Hepatocyte (in vitro differentiated cells): ENCODE results near the gene DNMT3A. TPM values are rescaled to one million over a fixed set of nuclear protein-coding genes. Genes with fewer than 3 reads are reported as not detected.

Source experiments
- DNase-seq: peaks from one replicate; pipeline ENCODE4 v3.0.0-alpha.2; 2016; ENCODE audit warnings: low spot score
- H2AFZ ChIP-seq: fragments of 200-600 bp; sonication (generic); 2 replicates; pipeline ENCODE4 v1.6.0; 2016; ENCODE audit warnings: antibody characterized with exemption, mild to moderate bottlenecking
- H3K27ac ChIP-seq: fragments of 200-600 bp; sonication (generic); 2 replicates; pipeline ENCODE4 v1.5.1; 2016; ENCODE audit warnings: mild to moderate bottlenecking
- H3K27me3 ChIP-seq: fragments of 200-600 bp; sonication (generic); 2 replicates; pipeline ENCODE4 v1.6.1; 2016
- H3K36me3 ChIP-seq: fragments of 200-600 bp; sonication (generic); replicated peaks from 2 replicates; pipeline ENCODE4 v1.5.1; 2016; ENCODE audit warnings: low read depth; ENCODE audit not compliant: insufficient read depth
- H3K4me1 ChIP-seq: fragments of 200-600 bp; sonication (generic); 2 replicates; pipeline ENCODE4 v1.5.1; 2016; ENCODE audit warnings: mild to moderate bottlenecking, moderate library complexity; ENCODE audit not compliant: insufficient read depth
- H3K4me2 ChIP-seq: fragments of 200-600 bp; sonication (generic); 2 replicates; pipeline ENCODE4 v1.6.0; 2016
- H3K4me3 ChIP-seq: fragments of 200-600 bp; sonication (generic); 2 replicates; pipeline ENCODE4 v1.5.1; 2016; ENCODE audit warnings: mild to moderate bottlenecking
- H3K79me2 ChIP-seq: fragments of 200-600 bp; sonication (generic); 2 replicates; pipeline ENCODE4 v1.6.0; 2017; ENCODE audit warnings: mild to moderate bottlenecking
- H3K9me2 ChIP-seq: fragments of 200-600 bp; sonication (generic); replicated peaks from 2 replicates; pipeline ENCODE4 v1.6.0; 2017; ENCODE audit warnings: mild to moderate bottlenecking; ENCODE audit not compliant: insufficient read depth
- H3K9me3 ChIP-seq: fragments of 200-600 bp; sonication (generic); 2 replicates; pipeline ENCODE4 v1.5.1; 2016; ENCODE audit warnings: low read depth, mild to moderate bottlenecking
- H4K20me1 ChIP-seq: fragments of 200-600 bp; sonication (generic); 2 replicates; pipeline ENCODE4 v1.6.0; 2016; ENCODE audit warnings: mild to moderate bottlenecking; ENCODE audit not compliant: insufficient read depth, poor library complexity, severe bottlenecking
- CTCF ChIP-seq: fragments of 200-600 bp; sonication (generic); IDR thresholded peaks from 2 replicates; pipeline ENCODE4 v1.5.1; 2016; ENCODE audit warnings: antibody characterized with exemption, mild to moderate bottlenecking; ENCODE audit not compliant: poor library complexity
- EZH2 ChIP-seq: fragments of 200-600 bp; sonication (generic); IDR thresholded peaks from 2 replicates; pipeline ENCODE4 v1.6.1; 2016; ENCODE audit warnings: antibody characterized with exemption, mild to moderate bottlenecking, borderline replicate concordance
- EZH2phosphoT487 ChIP-seq: fragments of 200-600 bp; sonication (generic); IDR thresholded peaks from one replicate; pipeline ENCODE4 v1.6.1; 2018; ENCODE audit warnings: antibody characterized with exemption, mild to moderate bottlenecking, low read depth, moderate library complexity; ENCODE audit not compliant: unreplicated experiment, severe bottlenecking
- WGBS: methylation state at CpG from one replicate; pipeline ENCODE4 v1.1.6; 2016; ENCODE audit warnings: low lambda C conversion rate; ENCODE audit errors: missing lambda C conversion rate; 5-methylcytosine and 5-hydroxymethylcytosine counted together
- polyA plus RNA-seq: library from polyadenylated mRNA; unstranded; fragments of >200 nt; fragmentation: Nextera tagmentation; extraction: Ambion mirVana; gene quantifications from 2 replicates; pipeline ENCODE4 v1.2.1, GENCODE V29; 2016
- total RNA-seq: library from RNA; depleted of rRNA; stranded (reverse); fragments of >200 nt; gene quantifications from 2 replicates; pipeline ENCODE4 v1.2.3, GENCODE V29; 2014

Gene DNMT3A
- total and polyA plus RNA-seq, 2 experiments from 2014 or later, result 28.3 to 43.8 TPM

DNA sequence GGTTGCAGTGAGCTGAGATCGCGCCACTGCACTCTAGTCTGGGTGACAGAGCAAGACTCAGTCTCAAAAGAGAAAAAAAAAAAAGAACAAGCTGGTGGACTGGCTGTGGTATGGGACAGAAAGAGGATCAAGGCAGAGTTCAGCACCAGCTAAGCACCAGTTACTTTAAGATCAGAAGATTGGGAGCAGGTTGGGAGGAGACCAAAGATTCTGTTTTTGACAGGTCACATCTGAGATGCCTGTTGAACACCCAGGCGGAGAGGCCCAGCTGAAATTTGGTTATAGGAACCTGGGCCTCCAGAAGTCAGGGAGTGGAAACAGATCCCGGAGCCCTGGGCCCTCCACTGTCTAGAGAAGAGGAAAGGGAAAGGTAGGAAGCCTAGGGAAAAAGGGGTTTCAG, 120.1 kb downstream of the DNMT3A start:
- WGBS, result 97% methylated on average over 4 of the region's 4 CpGs
- H3K4me3 ChIP-seq, result no peak overlapping the region
- no peaks in the 10 kb centered on the region for H3K9me3 ChIP-seq
- H4K20me1 ChIP-seq, result no peaks in the 10 kb centered on the region
- TF ChIP-seq EZH2phosphoT487 (no peak), EZH2 (no peak), CTCF (no peak)
- H3K79me2 ChIP-seq, result no peaks in the 10 kb centered on the region
- no peaks in the 10 kb centered on the region for H3K4me1 ChIP-seq
- H3K27ac ChIP-seq, result no peak overlapping the region
- no peaks in the 10 kb centered on the region for H3K27me3 ChIP-seq
- no peak for DNase-seq
- no peaks in the 10 kb centered on the region for H3K36me3 ChIP-seq
- no peak overlapping the region for H2AFZ ChIP-seq
- no peaks in the 10 kb centered on the region for H3K9me2 ChIP-seq
- H3K4me2 ChIP-seq, result no peak overlapping the region

DNA sequence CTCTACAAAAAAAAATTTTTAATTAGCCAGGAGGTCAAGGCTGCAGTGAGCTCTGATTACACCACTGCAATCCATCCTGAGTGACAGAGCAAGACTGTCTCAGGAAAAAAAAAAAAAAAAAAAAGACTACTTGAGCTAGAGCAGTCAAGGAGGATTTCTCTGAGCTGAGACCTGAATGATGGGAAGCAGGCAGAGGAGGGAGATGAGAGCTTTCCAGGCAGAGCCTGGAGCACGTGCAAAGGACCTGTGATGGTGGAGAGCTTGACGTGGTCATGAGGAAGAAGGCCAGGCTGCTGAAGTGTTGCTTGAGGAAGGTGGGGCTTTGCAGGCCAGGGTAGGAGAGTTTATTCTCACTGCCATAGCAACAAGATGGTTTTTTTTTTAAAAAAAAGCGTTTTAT, 121.4 kb downstream of the DNMT3A start:
- Histone ChIP-seq H3K36me3 (no peaks in the 10 kb centered on the region), H3K27ac (no peak overlapping the region), H3K4me1 (no peaks in the 10 kb centered on the region), H4K20me1 (no peaks in the 10 kb centered on the region), H3K4me2 (no peak overlapping the region), H3K4me3 (no peak overlapping the region), H3K79me2 (no peaks in the 10 kb centered on the region), H3K9me3 (no peaks in the 10 kb centered on the region), H3K27me3 (no peaks in the 10 kb centered on the region), H2AFZ (no peak overlapping the region), H3K9me2 (no peaks in the 10 kb centered on the region)
- WGBS, result 82% methylated on average over 3 of the region's 3 CpGs
- TF ChIP-seq EZH2phosphoT487 (no peak), EZH2 (no peak), CTCF (no peak)
- DNase-seq, result no peak

- H3K4me2 ChIP-seq, result no peak overlapping the region
- H3K4me1 ChIP-seq, result no peaks in the 10 kb centered on the region
- no peak for TF ChIP-seq EZH2phosphoT487
- no peak for TF ChIP-seq EZH2
- no peak for TF ChIP-seq CTCF
- no peak overlapping the region for H3K4me3 ChIP-seq
- no peaks in the 10 kb centered on the region for H3K9me2 ChIP-seq
- 81% methylated on average over 3 of the region's 3 CpGs for WGBS
- H3K36me3 ChIP-seq, result no peaks in the 10 kb centered on the region
- H3K27ac ChIP-seq, result no peak overlapping the region
- H3K79me2 ChIP-seq, result no peaks in the 10 kb centered on the region
- H3K9me3 ChIP-seq, result no peaks in the 10 kb centered on the region
- H2AFZ ChIP-seq, result no peak overlapping the region
- H4K20me1 ChIP-seq, result no peaks in the 10 kb centered on the region
- DNase-seq, result no peak
- H3K27me3 ChIP-seq, result no peaks in the 10 kb centered on the region
Measured at GRCh38 chr2:25219621-25220020, 122.1 kb downstream of the DNMT3A start.

DNA sequence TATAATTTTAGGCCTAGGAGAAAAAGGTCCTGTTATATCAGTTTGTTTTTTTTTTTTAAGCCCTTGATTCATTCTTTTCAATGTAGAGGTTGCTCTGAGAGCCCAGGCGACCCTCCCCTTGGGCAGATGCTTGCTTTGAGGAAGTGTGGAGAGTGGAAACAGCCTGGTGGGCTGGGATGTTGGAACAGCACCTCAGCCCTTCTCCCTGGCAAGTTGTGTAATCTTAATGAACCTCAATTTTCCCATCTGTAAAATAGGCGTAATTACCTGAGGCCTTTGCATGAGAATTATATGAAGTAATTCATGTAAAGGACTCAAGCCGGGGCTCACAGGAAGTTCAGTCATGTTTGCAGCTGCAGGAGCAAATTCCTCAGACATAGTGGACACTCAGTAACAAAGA, 123.6 kb downstream of the DNMT3A start:
- 89% methylated on average over 3 of the region's 3 CpGs for WGBS
- no peak for DNase-seq
- H3K4me2 ChIP-seq, result no peak overlapping the region
- no peaks in the 10 kb centered on the region for H3K36me3 ChIP-seq
- no peak for TF ChIP-seq CTCF
- no peak for TF ChIP-seq EZH2phosphoT487
- no peak for TF ChIP-seq EZH2
- H4K20me1 ChIP-seq, result no peaks in the 10 kb centered on the region
- H3K4me1 ChIP-seq, result no peaks in the 10 kb centered on the region
- no peaks in the 10 kb centered on the region for H3K9me2 ChIP-seq
- no peaks in the 10 kb centered on the region for H3K27me3 ChIP-seq
- H3K9me3 ChIP-seq, result no peaks in the 10 kb centered on the region
- H3K4me3 ChIP-seq, result no peak overlapping the region
- H3K27ac ChIP-seq, result no peak overlapping the region
- H3K79me2 ChIP-seq, result no peaks in the 10 kb centered on the region
- no peak overlapping the region for H2AFZ ChIP-seq
